Measurements from ENCODE around the gene KRTAP10-7.

KRTAP10-7 gene

GRCh38 chr21:44649521-44650100 is 49.2 kb downstream of the KRTAP10-7 start:
- H3K4me3 ChIP-seq (ENCODE audit: low read depth, low read length), result no peak overlapping the region
- in situ Hi-C loops (cut with HindIII; ENCODE audit: low sequenced_read_pairs), result no loop called here
- DNase-seq (ENCODE audit: low read depth, low spot score), result no peak
- no peak for TF ChIP-seq CTCF (IDR thresholded peaks at IDR 0.05; ENCODE audit: low read depth, low read length)

GRCh38 chr21:44650265-44650972 is 50.0 kb downstream of the KRTAP10-7 start:
- in situ Hi-C loops (cut with HindIII; ENCODE audit: low sequenced_read_pairs), result no loop called here
- no peak for DNase-seq (ENCODE audit: low read depth, low spot score)
- H3K4me3 ChIP-seq (ENCODE audit: low read depth, low read length), result no peak overlapping the region
- TF ChIP-seq CTCF (IDR thresholded peaks at IDR 0.05; ENCODE audit: low read depth, low read length), result no peak

GRCh38 chr21:44650973-44651675 is 50.7 kb downstream of the KRTAP10-7 start:
- in situ Hi-C loops (cut with HindIII; ENCODE audit: low sequenced_read_pairs), result no loop called here
- no peak for TF ChIP-seq CTCF (IDR thresholded peaks at IDR 0.05; ENCODE audit: low read depth, low read length)

More at GRCh38 chr21:44650973-44651675, 50.7 kb downstream of the KRTAP10-7 start:
- no peak for DNase-seq (ENCODE audit: low read depth, low spot score)
- no peak overlapping the region for H3K4me3 ChIP-seq (ENCODE audit: low read depth, low read length)
